H1 (cell line): ENCODE data around the gene YIF1A.

Experiments
- ASH2L ChIP-seq: fragments of 200-600, 300-600 bp; sonication (generic); IDR thresholded peaks from one replicate; pipeline ENCODE4 v1.7.1; 2017; ENCODE audit warnings: low read length
- ATF2 ChIP-seq: IDR thresholded peaks from 2 replicates; pipeline ENCODE4 v1.6.1; 2012; ENCODE audit warnings: low read length, inconsistent platforms
- BRCA1 ChIP-seq: IDR thresholded peaks from 2 replicates; pipeline ENCODE4 v1.6.1; 2012; ENCODE audit warnings: low read depth, low read length, improper control_type of control experiment
- CEBPB ChIP-seq: IDR thresholded peaks from 2 replicates; pipeline ENCODE4 v1.6.1; 2012; ENCODE audit warnings: low read depth, low read length
- CTCF ChIP-seq, 3 experiments: IDR thresholded peaks; 1 replicate in 2 of 3; 2 replicates in 1 of 3; pipeline versions ENCODE4 v1.5.1 to v1.6.1; 2011; ENCODE audit warnings: low read length in 3 of 3, mild to moderate bottlenecking in 3 of 3, inconsistent platforms in 2 of 3, low read depth in 1 of 3, moderate library complexity in 1 of 3; ENCODE audit not compliant: insufficient read depth in 1 of 3; ENCODE audit errors: control extremely low read depth in 1 of 3
- EZH2 ChIP-seq: fragments of 200-600 bp; sonication (generic); IDR thresholded peaks from 2 replicates; pipeline ENCODE4 v1.7.1; 2012; ENCODE audit warnings: low read depth, mild to moderate bottlenecking, moderate library complexity, low read length, inconsistent platforms; ENCODE audit not compliant: severe bottlenecking
- GABPA ChIP-seq: IDR thresholded peaks from 2 replicates; pipeline ENCODE4 v1.6.1; 2011; ENCODE audit warnings: mild to moderate bottlenecking, low read length, moderate library complexity, borderline replicate concordance; ENCODE audit not compliant: insufficient read depth
- POLR2A ChIP-seq, 2 experiments: IDR thresholded peaks; 1 replicate in 1 of 2; 2 replicates in 1 of 2; pipeline ENCODE4 v1.6.1; 2011; ENCODE audit warnings: low read depth in 2 of 2, low read length in 2 of 2, mild to moderate bottlenecking in 2 of 2; ENCODE audit errors: control extremely low read depth in 1 of 2
- SUZ12 ChIP-seq: fragments of 200-600 bp; sonication (generic); IDR thresholded peaks from 2 replicates; pipeline ENCODE4 v1.6.1; 2012; ENCODE audit warnings: mild to moderate bottlenecking, inconsistent platforms, low read length, moderate library complexity, mixed read lengths
- TAF1 ChIP-seq: IDR thresholded peaks from 2 replicates; pipeline ENCODE4 v1.6.1; 2011; ENCODE audit warnings: mild to moderate bottlenecking, low read depth, low read length
- TEAD4 ChIP-seq: IDR thresholded peaks from 2 replicates; pipeline ENCODE4 v1.6.1; 2012; ENCODE audit warnings: low read depth, low read length, inconsistent platforms, mixed read lengths
- ZNF274 ChIP-seq: IDR thresholded peaks from 2 replicates; pipeline ENCODE4 v1.7.0; 2012; ENCODE audit warnings: low read length, borderline replicate concordance; ENCODE audit errors: extremely low read depth

DNA sequence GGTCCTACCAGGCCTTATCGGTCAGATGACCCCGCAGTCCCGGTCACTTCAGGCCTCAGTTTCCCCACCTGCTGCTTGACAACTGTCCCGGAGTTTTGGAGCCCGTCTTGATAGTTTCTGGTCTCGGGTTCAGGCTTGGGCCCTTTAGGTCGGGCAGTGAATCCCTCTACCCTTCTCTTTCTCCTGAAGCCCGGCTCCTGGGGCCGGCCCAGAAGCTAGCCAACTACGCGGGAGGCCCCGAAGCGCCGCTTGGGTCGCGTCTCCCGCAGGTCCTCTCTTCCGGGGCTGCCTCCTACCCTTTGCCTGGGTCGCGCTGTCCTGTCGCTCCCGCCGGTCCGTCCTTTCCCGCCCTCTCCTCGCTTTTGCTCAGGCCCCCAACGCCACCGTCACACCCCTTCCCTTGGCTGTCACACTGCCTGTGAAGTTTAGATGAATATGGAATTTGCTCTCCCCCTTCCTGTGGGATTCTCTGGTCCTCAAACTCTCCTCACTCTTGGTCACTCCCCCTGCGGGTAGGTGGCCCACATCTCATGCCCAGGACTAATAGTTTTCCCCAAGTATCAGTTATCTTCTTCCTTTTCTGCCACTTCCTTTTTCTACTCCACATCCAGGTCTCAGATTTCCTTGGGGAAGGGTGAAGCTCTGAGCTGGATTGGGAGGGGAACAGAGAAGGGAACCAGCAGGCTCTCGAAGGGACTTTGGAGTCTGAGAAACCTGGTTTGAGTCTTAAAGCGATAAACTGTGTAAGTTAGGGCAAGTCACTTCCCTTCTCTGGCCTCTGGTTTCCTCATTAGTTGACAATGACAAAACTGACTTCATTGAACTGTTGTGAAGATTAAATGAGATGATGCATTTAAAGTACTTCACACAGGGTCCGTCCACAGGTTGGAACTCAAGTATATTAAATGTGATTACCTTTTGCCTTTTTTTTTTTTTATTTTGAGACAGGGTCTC is 19.7 kb downstream of the YIF1A start:
- no peak for TF ChIP-seq POLR2A (IDR thresholded peaks at IDR 0.05; ENCODE audit: control extremely low read depth in 1 of 2, low read depth in 2 of 2, low read length in 2 of 2)
- TF ChIP-seq CTCF (IDR thresholded peaks at IDR 0.05; ENCODE audit: control extremely low read depth in 1 of 3, insufficient read depth in 1 of 3, low read depth in 1 of 3, low read length in 3 of 3): peak in 2 of 3 experiments; percentile 40 to 44; a peak in 3 of 4 replicates
- no peak; the same call in 1 of the 2 replicates for TF ChIP-seq GABPA
- TF ChIP-seq ASH2L: no peak
- no peak for TF ChIP-seq EZH2
- TF ChIP-seq TAF1: no peak
- TF ChIP-seq CEBPB: no peak
- no peak for TF ChIP-seq ZNF274
- TF ChIP-seq ATF2: no peak
- TF ChIP-seq TEAD4: no peak
- TF ChIP-seq SUZ12: no peak
- no peak for TF ChIP-seq BRCA1
